Mesenchymal stem cell (in vitro differentiated cells and primary cell): ENCODE results near the gene FANCE.
"Not testable (repeated sequence)": the region's sequence is repeated elsewhere in the genome, so short reads cannot be mapped to it uniquely, and the experiment has no call there.

Experiments used
- DNase-seq: peaks from one replicate; pipeline ENCODE4 v3.0.0-alpha.2; 2013
- H2AFZ ChIP-seq: one replicate; pipeline ENCODE4 v1.6.1; 2013; ENCODE audit warnings: low read depth, mild to moderate bottlenecking, control low read depth, inconsistent platforms, low read length, moderate library complexity
- H2AK5ac ChIP-seq: 2 replicates; pipeline ENCODE4 v1.6.1; 2013; ENCODE audit warnings: low read length, moderate library complexity, mild to moderate bottlenecking, inconsistent platforms; ENCODE audit not compliant: severe bottlenecking
- H2BK120ac ChIP-seq: one replicate; pipeline ENCODE4 v1.6.1; 2013; ENCODE audit warnings: low read depth, mild to moderate bottlenecking, inconsistent platforms, low read length, moderate library complexity
- H2BK12ac ChIP-seq, 2 experiments: one replicate each; pipeline ENCODE4 v1.6.1; 2013; ENCODE audit warnings: inconsistent platforms in 2 of 2, low read length in 2 of 2, mild to moderate bottlenecking in 2 of 2, moderate library complexity in 2 of 2, control low read depth in 1 of 2
- H2BK15ac ChIP-seq: one replicate; pipeline ENCODE4 v1.6.1; 2013; ENCODE audit warnings: mild to moderate bottlenecking, low read depth, inconsistent platforms; ENCODE audit not compliant: poor library complexity, severe bottlenecking
- H2BK5ac ChIP-seq: 2 replicates; pipeline ENCODE4 v1.6.1; 2013; ENCODE audit warnings: low read depth, mild to moderate bottlenecking, low read length, control low read depth, inconsistent platforms; ENCODE audit not compliant: poor library complexity, severe bottlenecking
- H3K14ac ChIP-seq, 2 experiments: one replicate each; pipeline ENCODE4 v1.6.1; 2013; ENCODE audit warnings: inconsistent platforms in 2 of 2, low read length in 2 of 2, control low read depth in 1 of 2, mild to moderate bottlenecking in 1 of 2, moderate library complexity in 1 of 2
- H3K18ac ChIP-seq, 2 experiments: one replicate each; pipeline ENCODE4 v1.6.1; 2013; ENCODE audit warnings: inconsistent platforms in 2 of 2, low read length in 2 of 2, control low read depth in 1 of 2, low read depth in 1 of 2, mild to moderate bottlenecking in 1 of 2
- H3K23ac ChIP-seq, 2 experiments: one replicate each; pipeline ENCODE4 v1.6.1; 2013; ENCODE audit warnings: inconsistent platforms in 2 of 2, low read length in 2 of 2, mild to moderate bottlenecking in 2 of 2, moderate library complexity in 2 of 2, control low read depth in 1 of 2
- H3K27ac ChIP-seq: 2 replicates; pipeline ENCODE4 v1.5.1; 2013; ENCODE audit warnings: mild to moderate bottlenecking, moderate library complexity, low read length, control low read depth, inconsistent platforms; ENCODE audit not compliant: poor library complexity, severe bottlenecking
- H3K27me3 ChIP-seq, 2 experiments: 2 replicates each; pipeline versions ENCODE4 v1.6.1 to v1.7.0; 2013; ENCODE audit warnings: low read length in 2 of 2, mild to moderate bottlenecking in 2 of 2, moderate library complexity in 2 of 2, control low read depth in 1 of 2, inconsistent platforms in 1 of 2; ENCODE audit not compliant: control insufficient read depth in 1 of 2, insufficient read depth in 1 of 2
- H3K36me3 ChIP-seq, 2 experiments: 2 replicates each; pipeline versions ENCODE4 v1.6.1 to v1.7.0; 2013; ENCODE audit warnings: low read length in 2 of 2, control low read depth in 1 of 2, inconsistent platforms in 1 of 2, low read depth in 1 of 2, mild to moderate bottlenecking in 1 of 2; ENCODE audit not compliant: insufficient read depth in 2 of 2, control insufficient read depth in 1 of 2
- H3K4ac ChIP-seq, 2 experiments: one replicate each; pipeline ENCODE4 v1.6.1; 2013; ENCODE audit warnings: inconsistent platforms in 2 of 2, low read length in 2 of 2, mild to moderate bottlenecking in 2 of 2, moderate library complexity in 2 of 2, control low read depth in 1 of 2, low read depth in 1 of 2
- H3K4me1 ChIP-seq: 2 replicates; pipeline ENCODE4 v1.6.1; 2013; ENCODE audit warnings: low read depth, low read length, control low read depth; ENCODE audit not compliant: control insufficient read depth, insufficient read depth
- H3K4me2 ChIP-seq: 2 replicates; pipeline ENCODE4 v1.6.1; 2013; ENCODE audit warnings: low read length, mild to moderate bottlenecking, inconsistent platforms; ENCODE audit not compliant: poor library complexity, severe bottlenecking
- H3K4me3 ChIP-seq, 2 experiments: 2 replicates each; pipeline versions ENCODE4 v1.5.1 to v1.7.0; 2013; ENCODE audit warnings: low read length in 2 of 2, mild to moderate bottlenecking in 2 of 2, control low read depth in 1 of 2, low read depth in 1 of 2; ENCODE audit not compliant: insufficient read depth in 1 of 2
- H3K79me1 ChIP-seq: replicated peaks from 2 replicates; pipeline ENCODE4 v1.6.1; 2013; ENCODE audit warnings: mild to moderate bottlenecking, control low read depth, low read length, inconsistent platforms; ENCODE audit not compliant: poor library complexity, severe bottlenecking
- H3K9ac ChIP-seq: 2 replicates; pipeline ENCODE4 v1.7.0; 2013; ENCODE audit warnings: mild to moderate bottlenecking, low read length, moderate library complexity
- H3K9me3 ChIP-seq: 2 replicates; pipeline ENCODE4 v1.7.0; 2013; ENCODE audit warnings: mild to moderate bottlenecking, low read length; ENCODE audit not compliant: control insufficient read depth
- H4K8ac ChIP-seq: one replicate; pipeline ENCODE4 v1.6.1; 2013; ENCODE audit warnings: inconsistent platforms, mild to moderate bottlenecking, low read length, moderate library complexity
- H4K91ac ChIP-seq: one replicate; pipeline ENCODE4 v1.6.1; 2013; ENCODE audit warnings: mild to moderate bottlenecking, low read length, inconsistent platforms
- WGBS: methylation state at CpG from one replicate; pipeline ENCODE4 v1.1.7; 2013; ENCODE audit warnings: mixed read lengths; 5-methylcytosine and 5-hydroxymethylcytosine counted together

FANCE gene

DNA sequence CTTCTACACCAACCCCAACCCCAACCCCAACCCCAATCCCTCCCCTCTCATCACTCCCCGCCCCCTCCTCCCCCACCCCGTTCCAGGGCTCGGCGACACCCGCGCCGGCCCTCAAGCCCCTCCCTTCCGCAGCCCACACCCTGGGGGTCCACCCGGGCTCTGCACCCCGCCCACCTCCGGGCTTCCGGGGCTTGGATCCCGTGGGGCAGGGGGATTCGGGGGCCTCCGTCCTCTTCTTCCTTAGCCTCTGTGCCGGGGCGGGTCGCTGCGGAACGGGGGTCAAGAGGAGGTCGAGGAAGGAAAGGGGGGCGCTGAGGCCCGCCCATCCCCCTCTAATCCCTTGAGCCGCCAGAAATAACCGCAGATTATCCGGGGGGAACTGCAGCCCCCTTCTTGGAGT, 59.9 kb downstream of the FANCE start:
- Histone ChIP-seq H2AFZ (no peak overlapping the region), H2AK5ac (no peak overlapping the region), H3K4me1 (peaks cover 7% of the 10 kb centered on the region), H2BK12ac (no peak overlapping the region), H2BK15ac (no peak overlapping the region), H3K18ac (peak overlapping the region in 1 of 2 experiments; percentile 5), H3K4me2 (no peak overlapping the region), H3K27ac (no peak overlapping the region), H3K27me3 (peaks cover 33 to 54% of the 10 kb centered on the region in 2 experiments), H3K4ac (no peak overlapping the region), H3K9me3 (no peaks in the 10 kb centered on the region), H4K8ac (no peak overlapping the region), H3K79me1 (no peaks in the 10 kb centered on the region), H3K14ac (no peak overlapping the region), H3K4me3 (no peak overlapping the region), H2BK120ac (no peak overlapping the region), H3K23ac (no peak overlapping the region), H4K91ac (no peak overlapping the region), H3K36me3 (no peaks in the 10 kb centered on the region), H3K9ac (no peak overlapping the region), H2BK5ac (no peak overlapping the region)
- DNase-seq: no peak
- WGBS: 26% methylated on average over 26 of the region's 26 CpGs

DNA sequence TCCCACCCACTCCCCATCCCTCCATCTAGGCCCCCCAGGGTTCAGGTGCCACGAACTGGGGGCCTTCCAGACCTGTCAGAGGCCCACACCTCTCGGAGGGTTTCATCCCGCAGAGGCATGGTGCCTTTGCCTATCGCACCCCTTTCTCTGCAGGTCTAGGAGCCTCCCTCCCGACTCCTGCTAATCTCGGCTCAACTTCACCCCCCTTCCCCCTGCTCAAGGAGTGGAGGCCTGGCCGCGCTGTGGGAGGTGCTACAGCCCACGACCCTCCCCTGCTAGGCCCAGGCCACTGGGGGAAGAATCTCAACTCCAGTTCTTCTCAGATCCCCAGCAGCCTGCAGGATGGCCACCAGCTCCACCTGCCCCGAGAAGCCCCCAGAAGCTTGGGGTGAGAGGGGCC, 60.6 kb downstream of the FANCE start, which contains the start of gene TULP1:
TULP1 (minus strand) TSS at position 157 of the 400 bp plus-strand sequence; CDS start at position 119, 38 bp downstream.
- no peak within 1 kb of the TSS for H3K27ac ChIP-seq
- H2BK15ac ChIP-seq: no peak within 1 kb of the TSS
- no peak within 1 kb of the TSS for H3K4me2 ChIP-seq
- H3K36me3 ChIP-seq: no peaks in the 10 kb centered on the region
- H2AFZ ChIP-seq: no peak within 1 kb of the TSS
- H4K91ac ChIP-seq: no peak within 1 kb of the TSS
- no peak within 1 kb of the TSS for H2BK120ac ChIP-seq
- WGBS: 67% methylated on average over 9 of the region's 10 CpGs
- H3K4me1 ChIP-seq: peaks cover 5% of the 10 kb centered on the region
- no peak within 1 kb of the TSS for H3K4ac ChIP-seq
- H2BK12ac ChIP-seq: no peak within 1 kb of the TSS
- peak within 1 kb of the TSS in 1 of 2 experiments; percentile 5 for H3K18ac ChIP-seq
- no peak within 1 kb of the TSS for H2BK5ac ChIP-seq
- no peak for DNase-seq
- no peaks in the 10 kb centered on the region for H3K79me1 ChIP-seq
- no peak within 1 kb of the TSS for H3K4me3 ChIP-seq
- peaks cover 33 to 47% of the 10 kb centered on the region in 2 experiments for H3K27me3 ChIP-seq
- H3K9ac ChIP-seq: no peak within 1 kb of the TSS
- H2AK5ac ChIP-seq: no peak within 1 kb of the TSS
- no peak within 1 kb of the TSS for H4K8ac ChIP-seq
- no peaks in the 10 kb centered on the region for H3K9me3 ChIP-seq
- no peak within 1 kb of the TSS for H3K14ac ChIP-seq
- H3K23ac ChIP-seq: no peak within 1 kb of the TSS

DNA sequence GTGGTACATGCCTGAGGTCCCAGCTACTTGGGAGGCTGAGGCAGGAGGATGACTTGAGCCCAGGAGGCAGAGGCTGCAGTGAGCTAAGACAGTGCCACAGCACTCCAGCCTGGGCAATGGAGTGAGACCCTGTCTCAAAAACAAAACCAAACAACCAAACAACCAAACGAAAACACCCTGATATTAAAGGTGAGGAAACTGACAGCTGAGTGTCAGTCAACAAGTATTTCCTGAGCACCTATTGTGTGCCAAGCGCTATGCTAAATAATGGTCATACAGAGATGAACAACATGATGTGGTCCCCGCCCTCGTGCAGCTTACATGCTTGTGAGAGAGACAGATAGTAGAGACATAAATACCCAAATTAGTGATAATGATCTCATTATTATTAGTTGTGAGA, 62.4 kb downstream of the FANCE start:
- Histone ChIP-seq H3K9me3 (no peaks in the 10 kb centered on the region), H2BK15ac (no peak overlapping the region), H4K8ac (no peak overlapping the region), H2AK5ac (no peak overlapping the region), H2BK5ac (no peak overlapping the region), H2BK120ac (no peak overlapping the region), H3K18ac (no peak overlapping the region), H3K27me3 (peaks cover 27 to 38% of the 10 kb centered on the region in 2 experiments), H2AFZ (no peak overlapping the region), H3K4me1 (peaks cover 5% of the 10 kb centered on the region), H2BK12ac (no peak overlapping the region), H3K14ac (no peak overlapping the region), H3K4ac (no peak overlapping the region), H3K79me1 (no peaks in the 10 kb centered on the region), H4K91ac (no peak overlapping the region), H3K9ac (no peak overlapping the region), H3K23ac (no peak overlapping the region), H3K27ac (no peak overlapping the region), H3K4me3 (no peak overlapping the region), H3K36me3 (no peaks in the 10 kb centered on the region), H3K4me2 (no peak overlapping the region)
- 84% methylated on average over 4 of the region's 4 CpGs for WGBS
- no peak for DNase-seq

DNA sequence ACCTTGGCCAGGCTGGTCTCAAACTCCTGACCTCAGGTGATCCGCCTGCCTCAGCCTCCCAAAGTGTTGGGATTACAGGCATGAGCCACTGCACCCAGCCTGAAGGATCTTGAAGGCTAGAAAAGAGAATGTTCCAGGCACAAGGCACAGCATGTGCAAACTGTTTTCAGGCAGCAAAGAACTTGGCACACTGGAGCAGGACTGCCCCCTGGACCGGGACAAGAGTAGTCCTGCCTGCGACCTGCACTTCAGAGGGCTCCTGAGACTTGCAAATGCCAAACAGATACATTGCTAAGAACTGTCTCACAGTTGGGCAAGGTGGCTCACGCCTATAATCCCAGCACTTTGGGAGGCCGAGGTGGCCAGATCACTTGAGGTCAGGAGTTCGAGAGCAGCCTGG, 63.8 kb downstream of the FANCE start:
- 87% methylated on average over 6 of the region's 6 CpGs for WGBS
- H3K14ac ChIP-seq, DNase-seq, H3K36me3 ChIP-seq, H2BK15ac ChIP-seq, H2BK12ac ChIP-seq, H3K18ac ChIP-seq, H3K27ac ChIP-seq, H2BK120ac ChIP-seq, H3K4me3 ChIP-seq, H2BK5ac ChIP-seq, H3K9ac ChIP-seq, H3K23ac ChIP-seq, H3K4ac ChIP-seq, H4K91ac ChIP-seq, H2AFZ ChIP-seq, H3K9me3 ChIP-seq, H4K8ac ChIP-seq, H3K4me2 ChIP-seq, H2AK5ac ChIP-seq, H3K4me1 ChIP-seq, H3K79me1 ChIP-seq: not testable (repeated sequence)
- H3K27me3 ChIP-seq: peaks cover 17 to 26% of the 10 kb centered on the region in 2 experiments
